GM12873 (cell line): ENCODE results near the gene DSCAML1.

Experiments
- TF ChIP-seq, protein P1 (sequence below): IDR thresholded peaks from 2 replicates; pipeline ENCODE4 v1.5.1; 2012; ENCODE audit warnings: low read depth, mild to moderate bottlenecking, moderate library complexity, low read length, control low read depth; ENCODE audit not compliant: insufficient read depth; ENCODE audit errors: missing control alignments

Gene DSCAML1

DNA sequence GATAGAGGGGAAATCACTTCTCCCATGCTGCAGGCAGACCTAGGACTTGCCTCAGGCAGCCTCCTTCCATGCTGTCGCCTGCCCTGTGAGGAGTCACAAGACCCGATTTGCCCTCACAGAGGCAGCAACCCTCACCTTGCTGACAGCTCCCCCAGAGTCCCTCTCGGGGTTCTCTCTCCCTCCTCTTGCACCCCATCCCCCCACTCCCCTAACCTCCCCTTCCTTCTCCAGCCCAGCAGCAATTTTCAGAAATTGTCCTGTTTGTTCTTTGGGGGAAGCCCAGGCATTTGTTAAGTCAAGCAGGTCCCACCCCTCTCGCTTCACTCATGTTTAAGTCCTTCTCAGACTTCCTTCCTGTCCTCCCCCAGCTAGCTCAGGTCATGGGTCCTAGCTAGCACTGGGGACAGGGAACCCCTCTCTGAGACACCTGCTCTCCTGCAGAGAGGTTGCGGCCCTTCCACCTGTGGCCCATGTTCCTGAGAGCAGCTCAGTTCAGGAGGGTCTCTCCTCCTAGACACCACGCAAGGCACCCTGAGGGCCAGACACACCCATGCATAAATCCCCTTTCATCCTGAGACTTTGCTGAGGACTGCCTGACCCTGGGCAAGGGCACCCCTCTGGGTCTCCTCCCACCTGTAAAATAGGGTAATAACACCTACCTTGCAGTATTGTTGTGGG is 33.8 kb upstream of the DSCAML1 start:
- TF ChIP-seq, protein P1, sequence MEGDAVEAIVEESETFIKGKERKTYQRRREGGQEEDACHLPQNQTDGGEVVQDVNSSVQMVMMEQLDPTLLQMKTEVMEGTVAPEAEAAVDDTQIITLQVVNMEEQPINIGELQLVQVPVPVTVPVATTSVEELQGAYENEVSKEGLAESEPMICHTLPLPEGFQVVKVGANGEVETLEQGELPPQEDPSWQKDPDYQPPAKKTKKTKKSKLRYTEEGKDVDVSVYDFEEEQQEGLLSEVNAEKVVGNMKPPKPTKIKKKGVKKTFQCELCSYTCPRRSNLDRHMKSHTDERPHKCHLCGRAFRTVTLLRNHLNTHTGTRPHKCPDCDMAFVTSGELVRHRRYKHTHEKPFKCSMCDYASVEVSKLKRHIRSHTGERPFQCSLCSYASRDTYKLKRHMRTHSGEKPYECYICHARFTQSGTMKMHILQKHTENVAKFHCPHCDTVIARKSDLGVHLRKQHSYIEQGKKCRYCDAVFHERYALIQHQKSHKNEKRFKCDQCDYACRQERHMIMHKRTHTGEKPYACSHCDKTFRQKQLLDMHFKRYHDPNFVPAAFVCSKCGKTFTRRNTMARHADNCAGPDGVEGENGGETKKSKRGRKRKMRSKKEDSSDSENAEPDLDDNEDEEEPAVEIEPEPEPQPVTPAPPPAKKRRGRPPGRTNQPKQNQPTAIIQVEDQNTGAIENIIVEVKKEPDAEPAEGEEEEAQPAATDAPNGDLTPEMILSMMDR = no peak

DNA sequence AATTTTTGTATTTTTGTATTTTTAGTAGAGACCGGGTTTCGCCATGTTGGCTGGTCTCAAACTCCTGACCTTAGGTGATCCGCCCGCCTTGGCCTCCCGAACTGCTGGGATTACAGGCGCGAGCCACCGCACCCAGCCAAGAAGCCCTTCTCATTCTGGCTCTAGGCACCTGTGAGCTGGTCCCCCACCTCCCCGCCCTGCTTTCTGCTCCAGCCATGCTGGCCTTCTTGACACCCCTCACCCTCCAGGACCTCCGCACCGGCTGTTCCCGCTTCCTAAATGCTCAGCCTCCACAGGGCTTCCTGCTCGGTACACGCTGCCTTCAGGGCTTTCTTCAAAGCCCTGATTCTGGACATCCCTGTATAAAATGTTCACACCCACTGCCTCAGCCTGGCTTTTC is 33.1 kb upstream of the DSCAML1 start:
- TF ChIP-seq, protein P1 = no peak

DNA sequence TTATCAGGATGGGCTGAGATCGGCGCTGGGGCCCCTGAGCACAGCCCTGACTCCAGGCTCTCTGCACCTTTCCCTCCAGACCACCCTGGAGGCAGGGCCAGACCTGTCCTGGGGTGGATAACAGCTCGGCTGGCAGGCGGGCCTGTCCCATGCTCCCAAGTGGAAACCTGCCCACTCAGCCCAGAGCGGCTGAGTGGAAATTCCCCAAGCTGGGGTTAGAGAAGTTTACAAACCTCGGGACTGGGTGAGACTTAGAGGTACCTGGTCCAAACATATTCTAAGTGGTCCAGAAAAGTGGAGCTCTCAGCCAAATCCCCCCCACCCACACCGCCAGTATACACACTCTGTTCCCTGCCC is 32.3 kb upstream of the DSCAML1 start:
- TF ChIP-seq, protein P1 = no peak

DNA sequence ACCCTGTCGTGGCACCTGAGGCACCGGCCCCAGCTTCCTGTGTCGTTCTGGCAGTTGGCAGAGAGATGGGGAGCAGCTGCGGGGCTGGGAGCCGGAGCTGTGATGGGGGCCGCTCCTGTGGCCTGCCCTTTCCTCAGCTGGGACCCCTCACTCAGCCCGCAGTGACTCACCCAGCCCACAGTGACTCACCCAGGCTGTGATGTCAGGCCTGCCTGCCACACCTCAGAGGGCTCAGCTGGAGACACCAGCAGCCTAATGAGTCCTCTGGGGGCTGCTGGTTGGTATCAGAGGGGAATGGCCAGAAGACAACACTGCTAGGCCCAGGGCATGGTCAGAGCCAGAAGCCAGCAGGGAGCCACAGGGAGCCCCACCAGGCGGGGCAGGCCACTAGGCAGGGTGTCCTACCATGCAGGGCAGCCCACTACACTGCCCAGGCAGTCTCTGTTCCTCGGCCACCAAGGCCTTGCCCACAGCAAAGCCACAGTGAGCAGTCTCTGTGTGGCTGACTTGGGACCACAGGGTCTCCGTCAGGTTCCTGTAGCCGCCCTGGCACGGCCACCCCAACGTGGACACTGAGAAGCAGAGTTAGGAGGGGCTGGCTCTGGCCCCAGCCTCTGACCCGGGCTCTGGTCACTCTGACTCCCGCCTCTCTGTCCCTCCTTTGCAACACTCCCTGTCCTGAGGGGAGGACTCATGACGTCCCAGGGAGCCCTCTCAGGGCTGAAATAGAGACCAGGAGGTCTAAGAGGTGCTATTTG is 31.8 kb upstream of the DSCAML1 start:
- TF ChIP-seq, protein P1 = no peak

DNA sequence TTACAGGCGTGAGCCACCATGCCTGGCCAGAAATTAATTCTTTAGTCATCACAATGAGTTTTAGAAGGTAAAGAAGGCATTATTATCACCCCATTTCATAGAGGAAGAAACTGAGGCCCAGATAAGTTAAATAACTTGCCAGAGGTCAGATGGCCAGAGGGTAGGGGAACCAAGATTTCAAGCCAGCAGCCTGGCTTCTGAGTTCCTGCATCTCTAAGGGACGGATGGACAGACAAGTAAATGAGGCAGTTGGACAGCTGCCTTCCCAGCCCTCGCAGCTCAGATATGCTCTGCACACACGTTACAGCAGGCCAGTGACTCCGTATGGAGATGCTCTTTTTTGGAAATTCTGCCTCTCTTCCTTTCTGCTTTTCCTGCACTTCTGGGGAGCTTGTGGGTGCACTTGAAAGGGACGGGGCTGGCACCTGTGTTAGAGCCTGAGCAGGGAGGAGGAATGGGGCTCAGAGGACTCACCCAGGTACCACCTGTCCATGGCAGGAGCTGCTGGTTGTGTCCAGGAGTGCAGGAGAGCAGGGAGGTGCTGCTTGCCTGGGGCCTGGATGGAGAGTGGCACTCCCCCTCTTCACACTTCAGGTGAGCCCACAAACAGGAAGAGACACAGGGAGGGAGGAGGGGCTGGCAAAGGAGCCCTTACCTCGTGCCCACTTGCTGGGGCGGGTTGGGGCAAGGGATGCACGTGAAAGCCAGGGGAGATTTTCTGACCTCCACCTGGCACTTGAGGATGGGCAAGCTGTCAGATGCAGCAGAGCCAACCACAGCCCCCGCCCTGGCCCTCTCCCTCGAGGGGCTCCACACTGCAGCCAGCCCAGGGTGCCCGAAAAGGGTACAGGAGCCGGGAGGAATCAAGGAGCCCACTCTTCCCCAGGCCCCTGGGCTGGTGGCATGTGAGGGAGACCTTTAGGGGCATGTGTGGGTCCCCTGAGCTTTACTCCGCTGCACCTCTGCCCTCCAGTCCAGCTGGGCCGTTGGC is 30.8 kb upstream of the DSCAML1 start:
- TF ChIP-seq, protein P1 = no peak

DNA sequence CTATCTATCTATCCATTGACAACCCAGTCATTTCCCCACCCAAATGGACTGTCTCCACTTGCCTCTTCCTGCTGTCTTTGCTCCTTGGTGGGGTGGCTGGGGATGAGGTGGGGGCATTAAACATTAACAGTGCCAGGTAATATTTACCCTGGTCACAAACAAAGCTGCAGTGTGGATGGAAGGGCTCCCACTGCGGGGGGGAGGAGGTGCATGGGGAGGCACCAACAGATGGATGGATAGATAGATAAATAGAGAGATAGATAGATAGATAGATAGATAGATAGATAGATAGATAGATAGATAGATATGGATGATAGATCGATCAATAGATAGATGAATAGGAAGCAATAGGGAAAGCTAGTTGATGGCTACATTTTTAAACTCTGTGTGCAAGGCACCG is 29.8 kb upstream of the DSCAML1 start:
- TF ChIP-seq, protein P1 = no peak

DNA sequence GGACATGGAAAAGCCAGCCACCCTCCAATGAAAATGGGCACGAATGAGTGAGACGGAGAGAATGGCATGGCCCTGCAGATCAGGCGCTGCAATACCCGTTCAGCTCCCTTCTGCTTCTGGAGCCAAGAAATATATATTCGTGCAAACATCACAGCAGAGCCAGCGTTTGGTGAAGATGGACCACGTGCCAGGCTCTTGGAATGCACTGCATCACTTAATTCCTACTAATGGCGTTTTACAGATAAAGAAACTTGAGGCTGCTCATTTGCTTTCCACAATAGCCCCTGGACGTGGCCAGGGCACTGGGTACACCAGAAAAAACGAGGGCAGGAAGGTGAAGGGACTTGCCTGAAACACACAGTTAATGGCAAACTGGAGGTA is 29.2 kb upstream of the DSCAML1 start:
- TF ChIP-seq, protein P1 = no peak
